ENCODE results near the gene ZWINT.

The ZWINT gene, protein sequence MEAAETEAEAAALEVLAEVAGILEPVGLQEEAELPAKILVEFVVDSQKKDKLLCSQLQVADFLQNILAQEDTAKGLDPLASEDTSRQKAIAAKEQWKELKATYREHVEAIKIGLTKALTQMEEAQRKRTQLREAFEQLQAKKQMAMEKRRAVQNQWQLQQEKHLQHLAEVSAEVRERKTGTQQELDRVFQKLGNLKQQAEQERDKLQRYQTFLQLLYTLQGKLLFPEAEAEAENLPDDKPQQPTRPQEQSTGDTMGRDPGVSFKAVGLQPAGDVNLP

GRCh38 chr10:56360967-56361612 is at the start of gene ZWINT:
TSS of gene ZWINT (minus strand) at chr10:56361259. CDS start at chr10:56361236, 23 bp downstream.
- peak; percentile 80 to 92 for DNase-seq (ENCODE audit: low read depth in 1 of 2, low spot score in 1 of 2)

- no peak for DNase-seq (ENCODE audit: low read depth in 1 of 2, low spot score in 1 of 2)
Observed at GRCh38 chr10:56383806-56384205, 22.7 kb upstream of the ZWINT start.

DNA sequence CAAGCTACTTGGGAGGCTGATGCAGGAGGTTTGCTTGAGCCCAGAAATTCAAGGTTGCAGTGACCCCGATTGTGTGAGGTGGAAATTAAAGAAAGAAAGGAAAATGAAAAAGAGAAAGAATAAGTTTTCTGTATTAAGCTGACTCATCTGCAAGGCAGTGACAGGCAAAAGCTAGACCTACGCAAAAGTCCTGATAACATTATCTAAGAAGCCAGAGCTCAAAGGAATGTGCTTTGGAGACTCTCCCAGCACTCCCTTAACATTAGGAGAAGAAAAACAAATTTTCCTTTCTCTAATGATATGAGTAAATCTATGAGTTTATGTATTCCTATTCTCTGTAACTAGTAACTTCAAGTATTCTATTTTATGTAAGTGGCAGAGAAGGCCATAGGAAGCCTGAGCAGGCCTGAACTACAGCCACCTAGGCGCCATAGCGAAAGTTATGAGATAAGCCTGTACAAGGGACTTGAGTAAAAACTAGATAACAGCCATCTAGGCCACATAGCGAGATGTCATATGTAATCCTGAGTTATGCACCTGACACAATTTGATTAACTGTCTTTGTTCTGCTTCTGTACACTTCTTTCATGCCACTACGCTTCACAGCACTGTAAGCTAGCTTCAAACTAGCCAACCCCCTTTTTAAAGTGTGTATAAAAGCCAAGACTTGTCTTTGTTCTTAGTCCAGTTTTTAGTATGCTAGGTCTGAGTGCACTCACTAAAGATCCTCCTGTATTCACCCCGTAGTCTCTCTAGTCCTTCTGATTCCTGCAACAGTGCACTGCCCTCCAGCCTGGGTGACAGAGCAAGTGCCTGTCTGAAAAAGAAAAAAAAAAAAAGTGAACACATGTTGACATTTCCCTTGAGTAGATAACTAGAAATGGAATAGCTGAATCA is 9.4 kb upstream of the ZWINT start:
- no peak for DNase-seq (ENCODE audit: low read depth in 1 of 2, low spot score in 1 of 2)

GRCh38 chr10:56360583-56360966 is 484 bp downstream of the ZWINT start:
- no peak for DNase-seq (ENCODE audit: low read depth in 1 of 2, low spot score in 1 of 2)

GRCh38 chr10:56359837-56360236 is 1.2 kb downstream of the ZWINT start:
- DNase-seq (ENCODE audit: low read depth in 1 of 2, low spot score in 1 of 2), result no peak

GRCh38 chr10:56357018-56357417 is 4.0 kb downstream of the ZWINT start:
- no peak for DNase-seq (ENCODE audit: low read depth in 1 of 2, low spot score in 1 of 2)

GRCh38 chr10:56351909-56352630 is 9.0 kb downstream of the ZWINT start:
- DNase-seq (ENCODE audit: low read depth in 1 of 2, low spot score in 1 of 2), result no peak

DNA sequence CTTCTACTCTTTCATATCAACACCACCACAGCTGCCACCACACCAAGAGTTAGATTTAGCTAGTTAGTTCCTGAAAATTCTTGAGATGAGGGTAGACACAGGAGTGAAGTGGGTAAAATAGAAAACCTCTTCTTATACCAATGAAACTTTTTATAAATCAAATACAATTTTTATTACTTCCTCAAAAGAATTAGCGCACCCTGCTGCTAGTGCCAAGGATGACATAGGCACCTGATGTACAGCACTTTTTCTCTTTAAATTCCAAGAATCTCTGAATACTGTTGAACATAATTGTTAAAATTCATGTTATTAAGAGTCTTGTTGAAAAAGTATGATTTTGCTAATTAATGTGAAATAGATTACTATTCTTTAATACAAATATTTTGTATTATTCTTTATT is 11.4 kb downstream of the ZWINT start:
- DNase-seq (ENCODE audit: low read depth in 1 of 2, low spot score in 1 of 2), result no peak

DNA sequence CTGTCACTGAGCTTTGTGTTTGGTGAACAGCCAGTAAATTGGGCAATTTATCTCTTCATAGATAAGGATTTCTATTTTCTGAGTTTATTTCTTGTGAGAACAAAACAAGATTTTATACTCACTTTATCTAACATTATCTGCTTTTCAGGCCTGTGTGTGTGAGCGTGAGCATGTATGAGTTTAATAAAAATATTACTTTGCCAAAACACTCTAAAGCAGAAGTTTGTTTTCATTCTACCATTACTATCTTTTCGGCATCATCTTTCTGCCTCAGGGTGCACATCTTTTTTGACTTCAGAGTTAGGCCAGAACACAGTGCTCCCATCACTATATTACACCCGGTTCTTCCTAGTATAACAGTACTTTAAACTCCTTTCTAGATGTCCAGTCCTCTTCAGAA is 13.0 kb downstream of the ZWINT start:
- DNase-seq (ENCODE audit: low read depth in 1 of 2, low spot score in 1 of 2), result no peak

- DNase-seq (ENCODE audit: low read depth in 1 of 2, low spot score in 1 of 2), result no peak
Observed at GRCh38 chr10:56346845-56347415, 14.1 kb downstream of the ZWINT start.

GRCh38 chr10:56341612-56342011 is 19.4 kb downstream of the ZWINT start:
- no peak for DNase-seq (ENCODE audit: low read depth in 1 of 2, low spot score in 1 of 2)

- no peak for DNase-seq (ENCODE audit: low read depth in 1 of 2, low spot score in 1 of 2)
Observed at GRCh38 chr10:56329961-56330360, 31.1 kb downstream of the ZWINT start.

- no peak for DNase-seq (ENCODE audit: low read depth in 1 of 2, low spot score in 1 of 2)
Observed at GRCh38 chr10:56327118-56327517, 33.9 kb downstream of the ZWINT start.

DNA sequence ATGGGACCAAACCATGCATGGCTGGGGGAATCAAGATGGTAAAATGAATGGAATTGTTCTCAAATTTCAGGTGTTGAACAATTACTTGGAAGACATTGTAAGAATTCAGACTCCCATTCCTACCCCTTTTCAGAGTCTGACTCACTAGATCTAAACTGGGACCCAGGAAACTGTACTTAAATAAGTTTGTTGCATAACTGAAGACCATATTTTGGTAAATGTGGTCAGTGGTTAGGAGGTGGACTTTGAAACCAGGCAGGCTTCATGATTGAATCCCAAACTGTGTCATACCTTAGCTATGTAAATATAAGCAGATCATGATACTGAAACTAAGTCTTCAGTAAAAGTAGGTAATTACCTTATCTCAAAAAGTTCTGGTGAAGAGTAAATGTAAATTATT is 41.7 kb downstream of the ZWINT start:
- no peak for DNase-seq (ENCODE audit: low read depth in 1 of 2, low spot score in 1 of 2)

DNA sequence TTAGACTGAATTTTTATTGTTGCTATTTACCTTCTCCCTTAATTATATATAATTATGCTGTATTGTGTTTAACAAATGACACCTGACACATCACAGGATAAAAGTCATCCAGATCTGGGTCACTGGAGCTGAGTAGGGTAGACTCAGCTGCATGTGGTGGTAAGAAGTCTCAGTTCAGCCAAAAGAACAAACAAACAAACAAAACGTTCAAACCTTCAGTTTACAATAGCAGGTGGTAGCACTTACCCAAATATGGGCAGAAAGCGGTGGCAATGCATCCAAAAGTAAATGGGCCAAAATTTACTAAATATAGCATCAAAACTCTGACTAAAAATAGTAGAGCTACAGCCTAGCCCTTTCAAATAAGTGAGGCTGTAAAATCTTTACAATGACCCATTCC is 42.2 kb downstream of the ZWINT start:
- no peak for DNase-seq (ENCODE audit: low read depth in 1 of 2, low spot score in 1 of 2)

GRCh38 chr10:56317603-56318002 is 43.5 kb downstream of the ZWINT start:
- no peak for DNase-seq (ENCODE audit: low read depth in 1 of 2, low spot score in 1 of 2)

DNA sequence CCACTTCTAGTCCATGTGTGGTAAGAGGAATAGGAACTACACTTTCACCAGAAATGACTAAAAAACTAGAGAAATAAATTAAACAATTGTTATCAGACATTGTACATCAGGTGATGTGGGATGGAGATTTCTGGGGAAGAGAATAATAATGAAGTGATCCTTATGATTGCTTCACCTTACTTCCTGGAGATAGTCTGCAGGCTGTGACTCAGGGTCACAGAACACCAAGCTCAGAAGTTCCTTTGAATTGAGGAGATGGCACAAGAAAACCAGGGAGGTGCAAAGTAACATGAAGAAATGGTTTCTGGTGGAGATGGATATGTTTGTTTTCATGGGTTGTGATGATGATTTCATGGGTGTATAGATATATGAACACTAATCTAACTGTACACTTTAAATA is 44.5 kb downstream of the ZWINT start:
- no peak for DNase-seq (ENCODE audit: low read depth in 1 of 2, low spot score in 1 of 2)
